ENCODE results near the gene ZNF608. TPM values are rescaled to one million over a fixed set of nuclear protein-coding genes. Genes with fewer than 3 reads are reported as not detected.

Gene ZNF608
- total and polyA plus RNA-seq, 9 of the 15 experiments (the other 6 are each of a cell fraction or from before 2014, with no cell fraction given), result 0.38 to 1.5 (median 1.00) TPM

DNA sequence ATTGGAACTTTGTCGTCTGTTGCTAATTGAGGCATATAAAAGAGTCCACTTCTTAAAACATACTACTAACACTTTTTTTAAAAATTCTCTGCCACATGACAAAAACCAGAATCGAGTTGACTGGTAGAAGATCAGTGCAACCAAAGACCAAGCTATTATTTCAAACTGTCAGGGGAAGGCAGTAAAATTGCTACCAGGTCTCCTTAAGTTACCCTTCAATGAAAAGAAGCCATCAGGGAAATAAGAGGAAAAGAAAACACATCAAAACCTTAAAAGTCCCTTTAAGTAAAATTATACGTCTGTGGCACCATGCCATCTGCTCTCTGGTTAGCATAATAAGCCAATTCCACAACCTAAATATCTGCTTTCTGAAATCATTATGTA, 9.6 kb downstream of the ZNF608 start:
- H4K20me1 ChIP-seq (replicated peaks; ENCODE audit: control insufficient read depth, insufficient read depth, low read length), result no peaks in the 10 kb centered on the region
- FAIRE-seq (no peak), ATAC-seq (no peak), DNase-seq (ENCODE audit: extremely low read depth in 1 of 4, low spot score in 3 of 4) (no peak)
- in situ Hi-C loops (cut with MboI) (no loop called here), intact Hi-C loops (cut with micrococcal nuclease) (no loop called here)
- 4% methylated on average over 3 of the region's 3 CpGs for WGBS (ENCODE audit: insufficient coverage, low coverage, missing lambda C conversion rate)
- no peak overlapping the region for H3K4me2 ChIP-seq (ENCODE audit: insufficient read depth, low read length)
- no peaks in the 10 kb centered on the region for H3K79me2 ChIP-seq (ENCODE audit: control insufficient read depth, insufficient read depth, low read length)
- BruUV-seq (replicated peaks), result no TSS peak
- peaks cover 23 to 29% of the 10 kb centered on the region in 2 experiments; a peak in 4 of 5 replicates for H3K27me3 ChIP-seq (ENCODE audit: control insufficient read depth in 2 of 2, insufficient read depth in 2 of 2, low read length in 2 of 2)
- peaks cover 0 to 5% of the 10 kb centered on the region in 2 experiments; a peak in 4 of 5 replicates for H3K4me1 ChIP-seq (replicated peaks in 1 of 2; ENCODE audit: control insufficient read depth in 2 of 2, insufficient read depth in 2 of 2, low read length in 2 of 2)
- no peak overlapping the region for H2AFZ ChIP-seq (ENCODE audit: low read depth, low read length)
- no peaks in the 10 kb centered on the region for H3K36me3 ChIP-seq (ENCODE audit: control insufficient read depth, insufficient read depth, low read length)
- no peak overlapping the region for H3K4me3 ChIP-seq
- H3K9me1 ChIP-seq (ENCODE audit: control insufficient read depth, insufficient read depth, low read length), result no peaks in the 10 kb centered on the region
- H3K9ac ChIP-seq (ENCODE audit: insufficient read depth in 1 of 2, low read depth in 2 of 2, low read length in 2 of 2), result no peak overlapping the region
- no peak overlapping the region for H3K27ac ChIP-seq (ENCODE audit: extremely low read depth, low read depth, low read length)
- ChIA-PET POLR2A (no interaction called here), CTCF (ENCODE audit: low intra/inter-chr PET ratio) (no interaction called here)
- H3K9me3 ChIP-seq (replicated peaks; ENCODE audit: control insufficient read depth, insufficient read depth, low read depth, low read length), result no peaks in the 10 kb centered on the region
- TF ChIP-seq CBX5 (IDR thresholded peaks at IDR 0.05; ENCODE audit: borderline replicate concordance, low read depth) (no peak), FOXP1 (CRISPR knock-in tag; IDR thresholded peaks at IDR 0.05) (no peak), SP2 (IDR thresholded peaks at IDR 0.05; ENCODE audit: extremely low read depth, low read depth, low read length, poor library complexity, severe bottlenecking) (no peak), OTX1 (CRISPR knock-in tag; IDR thresholded peaks at IDR 0.05) (no peak), FOXK2 (conservative IDR thresholded peaks at IDR 0.05 in 1 of 2, IDR thresholded peaks at IDR 0.05 in 1 of 2; ENCODE audit: low read depth in 2 of 2) (no peak), TRIM28 (IDR thresholded peaks at IDR 0.05) (no peak), FOXK1 (CRISPR knock-in tag; IDR thresholded peaks at IDR 0.05; ENCODE audit: borderline replicate concordance) (no peak)
- TF ChIP-seq, protein P1, sequence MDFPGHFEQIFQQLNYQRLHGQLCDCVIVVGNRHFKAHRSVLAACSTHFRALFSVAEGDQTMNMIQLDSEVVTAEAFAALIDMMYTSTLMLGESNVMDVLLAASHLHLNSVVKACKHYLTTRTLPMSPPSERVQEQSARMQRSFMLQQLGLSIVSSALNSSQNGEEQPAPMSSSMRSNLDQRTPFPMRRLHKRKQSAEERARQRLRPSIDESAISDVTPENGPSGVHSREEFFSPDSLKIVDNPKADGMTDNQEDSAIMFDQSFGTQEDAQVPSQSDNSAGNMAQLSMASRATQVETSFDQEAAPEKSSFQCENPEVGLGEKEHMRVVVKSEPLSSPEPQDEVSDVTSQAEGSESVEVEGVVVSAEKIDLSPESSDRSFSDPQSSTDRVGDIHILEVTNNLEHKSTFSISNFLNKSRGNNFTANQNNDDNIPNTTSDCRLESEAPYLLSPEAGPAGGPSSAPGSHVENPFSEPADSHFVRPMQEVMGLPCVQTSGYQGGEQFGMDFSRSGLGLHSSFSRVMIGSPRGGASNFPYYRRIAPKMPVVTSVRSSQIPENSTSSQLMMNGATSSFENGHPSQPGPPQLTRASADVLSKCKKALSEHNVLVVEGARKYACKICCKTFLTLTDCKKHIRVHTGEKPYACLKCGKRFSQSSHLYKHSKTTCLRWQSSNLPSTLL (IDR thresholded peaks at IDR 0.05), result no peak
- TF ChIP-seq, protein P2, sequence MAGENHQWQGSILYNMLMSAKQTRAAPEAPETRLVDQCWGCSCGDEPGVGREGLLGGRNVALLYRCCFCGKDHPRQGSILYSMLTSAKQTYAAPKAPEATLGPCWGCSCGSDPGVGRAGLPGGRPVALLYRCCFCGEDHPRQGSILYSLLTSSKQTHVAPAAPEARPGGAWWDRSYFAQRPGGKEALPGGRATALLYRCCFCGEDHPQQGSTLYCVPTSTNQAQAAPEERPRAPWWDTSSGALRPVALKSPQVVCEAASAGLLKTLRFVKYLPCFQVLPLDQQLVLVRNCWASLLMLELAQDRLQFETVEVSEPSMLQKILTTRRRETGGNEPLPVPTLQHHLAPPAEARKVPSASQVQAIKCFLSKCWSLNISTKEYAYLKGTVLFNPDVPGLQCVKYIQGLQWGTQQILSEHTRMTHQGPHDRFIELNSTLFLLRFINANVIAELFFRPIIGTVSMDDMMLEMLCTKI (IDR thresholded peaks at IDR 0.05; ENCODE audit: partially characterized antibody), result no peak
- TF ChIP-seq, protein P3, sequence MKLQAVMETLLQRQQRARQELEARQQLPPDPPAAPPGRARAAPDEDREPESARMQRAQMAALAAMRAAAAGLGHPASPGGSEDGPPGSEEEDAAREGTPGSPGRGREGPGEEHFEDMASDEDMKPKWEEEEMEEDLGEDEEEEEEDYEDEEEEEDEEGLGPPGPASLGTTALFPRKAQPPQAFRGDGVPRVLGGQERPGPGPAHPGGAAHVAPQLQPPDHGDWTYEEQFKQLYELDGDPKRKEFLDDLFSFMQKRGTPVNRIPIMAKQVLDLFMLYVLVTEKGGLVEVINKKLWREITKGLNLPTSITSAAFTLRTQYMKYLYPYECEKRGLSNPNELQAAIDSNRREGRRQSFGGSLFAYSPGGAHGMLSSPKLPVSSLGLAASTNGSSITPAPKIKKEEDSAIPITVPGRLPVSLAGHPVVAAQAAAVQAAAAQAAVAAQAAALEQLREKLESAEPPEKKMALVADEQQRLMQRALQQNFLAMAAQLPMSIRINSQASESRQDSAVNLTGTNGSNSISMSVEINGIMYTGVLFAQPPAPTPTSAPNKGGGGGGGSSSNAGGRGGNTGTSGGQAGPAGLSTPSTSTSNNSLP (IDR thresholded peaks at IDR 0.05; ENCODE audit: borderline replicate concordance, low read depth, low read length), result no peak
